NCI-H1092 (cell line): Measurements from ENCODE around the gene ATAD3C.
A peak's percentile ranks its signal among the peaks of the same experiment; 100 is the strongest.
"Not testable (repeated sequence)": the region's sequence is repeated elsewhere in the genome, so short reads cannot be mapped to it uniquely, and the experiment has no call there.

Source experiments
- DNase-seq: peaks from one replicate; lab custom pipeline; 2025; lab: John Stamatoyannopoulos, UW

ATAD3C gene

DNA sequence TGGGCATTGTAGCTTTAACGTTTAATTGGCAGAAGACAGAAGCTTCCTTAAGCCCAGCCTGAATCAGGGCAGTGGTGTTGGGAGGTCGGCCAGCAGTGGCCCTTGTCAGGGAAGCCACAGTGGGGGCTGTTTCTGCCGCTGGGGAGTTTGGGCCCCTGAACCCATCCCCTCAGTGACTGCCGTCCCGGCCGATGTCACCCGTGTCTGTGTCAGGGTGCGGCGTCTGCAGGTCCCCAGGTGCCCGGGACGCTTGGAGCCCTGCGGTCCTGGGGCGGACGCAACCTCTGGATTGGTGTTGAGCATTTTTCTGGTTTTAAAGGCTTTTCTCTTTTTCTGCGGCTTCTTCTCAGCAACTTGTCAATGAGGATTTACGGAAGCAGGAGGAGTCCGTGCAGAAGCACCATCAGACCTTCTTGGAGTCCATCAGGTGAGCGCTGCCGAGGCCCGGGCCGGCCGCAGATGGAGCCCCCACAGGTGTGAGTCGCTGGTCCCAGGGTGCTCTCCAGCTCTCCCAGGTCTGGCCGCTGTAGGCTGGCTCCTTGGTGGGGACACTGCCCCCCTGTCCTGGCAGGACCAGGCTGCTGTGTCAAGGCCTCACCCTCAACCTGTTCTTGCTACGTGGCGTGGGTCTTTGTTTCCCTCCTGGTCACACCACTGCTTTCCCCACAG is 2.3 kb downstream of the ATAD3C start:
- no peak for DNase-seq

DNA sequence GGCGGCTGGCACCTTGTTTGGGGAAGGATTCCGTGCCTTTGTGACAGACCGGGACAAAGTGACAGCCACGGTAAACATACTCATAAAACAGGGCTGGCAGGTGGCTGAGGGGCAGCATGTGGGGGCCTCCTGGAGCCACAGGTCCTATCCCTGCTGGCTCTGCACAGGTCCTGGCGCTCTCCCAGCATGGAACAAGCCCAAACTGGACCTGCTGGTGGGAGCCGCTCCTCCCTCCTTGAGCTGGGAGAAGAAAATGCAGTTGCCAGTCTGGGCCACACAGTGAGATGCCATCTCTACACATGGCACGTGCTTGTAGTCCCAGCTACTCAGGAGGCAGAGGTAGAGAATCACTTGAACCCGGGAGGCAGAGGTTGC is 2.9 kb downstream of the ATAD3C start:
- not testable (repeated sequence) for DNase-seq

DNA sequence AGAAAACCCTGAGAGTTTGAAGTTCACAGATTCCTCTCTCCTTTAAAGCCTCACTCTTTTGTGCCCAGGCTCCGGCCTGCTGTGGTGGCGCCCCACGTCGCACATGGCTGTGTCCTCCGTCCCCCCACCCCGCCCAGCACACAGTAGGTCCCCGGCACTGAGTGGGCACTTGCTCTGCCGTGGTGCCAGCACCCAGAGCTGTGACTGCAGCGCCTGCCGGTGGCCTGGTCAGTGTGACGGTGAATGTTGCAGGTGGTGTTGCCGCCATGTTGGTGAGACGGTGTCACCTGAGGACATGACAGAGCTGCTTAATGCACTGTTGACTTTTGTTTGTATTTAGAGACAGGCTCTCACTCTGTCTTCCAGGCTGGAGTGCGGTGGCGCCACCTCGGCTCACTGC is 3.4 kb downstream of the ATAD3C start:
- no peak for DNase-seq

DNA sequence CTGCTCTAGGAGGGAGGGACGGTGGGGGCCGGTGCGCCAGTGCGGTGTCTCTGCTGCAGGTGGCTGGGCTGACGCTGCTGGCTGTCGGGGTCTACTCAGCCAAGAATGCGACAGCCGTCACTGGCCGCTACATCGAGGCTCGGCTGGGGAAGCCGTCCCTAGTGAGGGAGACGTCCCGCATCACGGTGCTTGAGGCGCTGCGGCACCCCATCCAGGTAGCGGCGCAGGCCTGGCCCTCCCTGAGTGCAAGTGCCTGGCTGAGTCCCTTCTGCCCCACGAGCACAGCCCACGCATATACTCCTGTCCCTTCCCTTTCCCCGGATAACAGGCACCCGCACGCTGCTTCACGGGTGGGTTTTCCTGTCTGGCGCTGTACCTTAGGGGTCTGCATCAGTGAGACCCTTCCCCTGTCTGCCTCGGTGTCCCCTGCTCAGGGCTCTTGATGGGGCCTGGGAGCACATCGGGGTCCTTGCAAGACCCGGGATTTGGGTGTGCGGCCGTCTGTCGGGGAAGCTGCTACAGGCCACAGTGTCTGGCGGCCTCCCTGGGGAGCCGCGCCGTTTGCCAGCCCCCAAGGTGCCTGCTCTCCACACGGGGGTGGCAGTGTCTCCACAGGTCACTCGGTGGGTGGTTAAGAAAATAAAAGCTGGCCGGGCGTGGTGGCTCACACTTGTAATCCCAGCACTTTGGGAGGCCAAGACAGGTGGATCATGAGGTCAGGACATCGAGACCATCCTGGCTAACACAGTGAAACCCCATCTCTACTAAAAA is 5.0 kb downstream of the ATAD3C start:
- not testable (repeated sequence) for DNase-seq

DNA sequence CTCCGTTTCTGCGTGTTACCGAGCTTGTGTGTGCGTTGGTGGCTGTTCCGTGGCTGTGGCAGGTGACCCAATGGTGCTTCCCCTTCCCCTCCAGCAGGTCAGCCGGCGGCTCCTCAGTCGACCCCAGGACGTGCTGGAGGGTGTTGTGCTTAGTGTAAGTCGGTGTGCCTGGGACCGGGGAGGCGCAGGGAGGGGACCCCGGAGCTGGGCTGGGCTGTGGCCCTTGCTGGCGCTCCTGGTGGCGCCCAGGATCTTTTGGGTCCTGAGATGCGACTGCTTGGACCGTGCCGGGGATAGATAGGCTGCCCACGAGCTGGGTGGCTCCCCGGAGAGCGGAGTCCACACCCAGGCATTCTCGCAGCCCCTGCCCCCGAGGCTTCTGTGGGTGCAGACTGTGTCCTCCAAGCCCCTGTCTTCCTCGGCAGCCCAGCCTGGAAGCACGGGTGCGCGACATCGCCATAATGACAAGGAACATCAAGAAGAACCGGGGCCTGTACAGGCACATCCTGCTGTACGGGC is 5.9 kb downstream of the ATAD3C start:
- no peak for DNase-seq

DNA sequence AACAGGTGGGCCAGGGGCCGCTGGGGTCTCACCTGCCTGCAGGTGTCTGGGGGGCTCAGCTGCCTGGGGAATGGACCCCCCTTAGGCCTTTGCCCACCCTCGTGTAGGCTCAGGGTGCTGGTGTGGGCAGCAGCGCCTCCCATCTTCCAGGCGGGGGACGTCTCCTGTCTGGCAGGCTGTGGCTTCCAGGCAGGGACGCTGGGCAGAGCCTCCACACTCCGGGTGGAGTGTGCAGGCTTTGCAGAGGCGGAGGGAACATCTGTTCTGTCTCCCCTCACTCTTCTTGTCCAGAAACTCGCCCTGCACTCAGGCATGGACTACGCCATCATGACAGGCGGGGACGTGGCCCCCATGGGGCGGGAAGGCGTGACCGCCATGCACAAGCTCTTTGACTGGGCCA is 6.4 kb downstream of the ATAD3C start:
- not testable (repeated sequence) for DNase-seq

DNA sequence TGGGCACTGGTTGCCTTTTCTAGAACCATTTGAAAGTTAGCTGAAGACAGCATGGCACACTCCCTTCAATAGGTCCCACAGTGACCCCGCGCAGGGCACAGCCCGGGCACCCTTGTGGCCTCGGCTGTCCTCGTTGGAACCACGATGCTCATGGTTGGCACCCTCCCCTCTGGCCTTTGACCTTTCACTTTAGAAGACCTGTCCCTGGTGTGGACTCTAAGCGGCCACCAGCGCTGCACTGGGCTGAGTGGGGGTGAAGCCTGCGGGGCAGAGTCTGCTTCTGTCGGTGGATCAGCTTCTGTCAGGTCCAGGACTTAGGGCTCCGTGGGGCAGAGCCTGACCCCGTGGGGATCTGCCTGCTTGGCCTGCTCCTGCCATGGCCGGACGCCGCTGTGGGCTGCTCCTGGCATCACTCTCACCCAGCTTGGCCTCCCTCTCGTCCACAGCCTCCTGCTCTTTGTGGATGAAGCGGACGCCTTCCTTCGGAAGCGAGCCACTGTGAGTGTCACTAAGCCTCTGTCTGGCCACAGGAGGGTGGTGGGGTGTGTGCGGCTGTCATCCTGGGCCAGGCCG is 7.3 kb downstream of the ATAD3C start:
- not testable (repeated sequence) for DNase-seq

DNA sequence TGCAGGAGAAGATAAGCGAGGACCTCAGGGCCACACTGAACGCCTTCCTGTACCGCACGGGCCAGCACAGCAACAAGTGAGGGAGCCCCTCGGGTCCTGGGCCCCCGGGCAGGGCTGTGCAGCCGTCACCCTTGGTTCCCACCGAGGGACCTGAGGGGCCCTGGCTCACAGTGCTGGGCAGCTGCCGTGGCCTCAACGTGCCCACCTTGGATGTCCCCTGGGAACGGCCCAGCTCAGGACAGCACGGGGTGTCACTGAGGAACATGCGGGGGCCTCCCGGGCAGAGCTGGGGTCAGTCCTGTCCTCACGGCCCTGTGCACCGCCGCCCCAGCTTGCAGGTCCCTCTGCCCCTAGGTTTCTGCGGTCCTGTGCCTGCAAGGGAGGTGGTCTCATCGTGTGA is 9.7 kb downstream of the ATAD3C start:
- DNase-seq = not testable (repeated sequence)

DNA sequence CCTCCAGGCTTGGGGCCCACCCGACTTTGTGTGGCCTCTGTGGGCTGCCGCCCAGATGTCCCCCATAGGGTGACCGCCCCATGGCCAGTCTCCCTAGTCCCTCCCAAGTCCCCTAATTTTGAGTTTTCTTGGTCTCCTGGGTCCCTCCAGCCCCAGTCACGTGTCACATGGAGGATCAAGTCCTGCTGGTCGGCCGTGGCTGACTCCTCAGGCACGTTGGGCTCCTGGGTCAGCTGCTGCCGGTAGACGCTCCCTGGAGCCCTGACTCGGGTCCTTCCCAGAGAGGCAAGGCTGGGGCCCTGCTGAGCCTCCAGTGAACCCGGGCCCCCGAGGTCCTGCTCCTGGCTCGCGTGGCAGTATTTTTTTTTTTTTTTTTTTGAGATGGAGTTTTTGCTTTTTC is 10.2 kb downstream of the ATAD3C start:
- DNase-seq = not testable (repeated sequence)

DNA sequence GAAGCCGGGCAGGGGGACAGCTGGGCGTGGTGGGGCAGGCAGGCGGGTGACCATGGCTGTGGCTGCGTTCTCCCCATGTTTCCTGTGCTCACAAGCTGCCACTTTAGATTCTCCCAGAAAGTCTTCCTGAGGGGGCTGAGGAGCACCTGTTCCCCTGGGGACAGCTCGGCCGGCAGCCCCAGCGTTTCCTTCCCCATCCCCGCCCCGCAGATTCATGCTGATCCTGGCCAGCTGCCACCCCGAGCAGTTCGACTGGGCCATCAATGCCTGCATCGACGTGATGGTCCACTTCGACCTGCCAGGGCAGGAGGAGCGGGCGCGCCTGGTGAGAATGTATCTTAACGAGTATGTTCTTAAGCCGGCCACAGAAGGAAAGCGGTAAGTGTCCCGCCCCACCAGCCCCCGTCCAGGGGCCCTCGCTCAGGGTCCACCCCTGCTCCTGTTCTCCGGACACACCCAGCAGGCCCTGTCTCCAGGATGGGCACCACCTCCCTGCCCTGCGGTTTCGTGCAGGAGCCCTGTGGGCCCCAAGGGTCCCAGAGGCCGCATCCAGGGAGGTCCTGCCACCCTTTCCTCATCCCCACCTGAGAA is 11.1 kb downstream of the ATAD3C start:
- no peak for DNase-seq

DNA sequence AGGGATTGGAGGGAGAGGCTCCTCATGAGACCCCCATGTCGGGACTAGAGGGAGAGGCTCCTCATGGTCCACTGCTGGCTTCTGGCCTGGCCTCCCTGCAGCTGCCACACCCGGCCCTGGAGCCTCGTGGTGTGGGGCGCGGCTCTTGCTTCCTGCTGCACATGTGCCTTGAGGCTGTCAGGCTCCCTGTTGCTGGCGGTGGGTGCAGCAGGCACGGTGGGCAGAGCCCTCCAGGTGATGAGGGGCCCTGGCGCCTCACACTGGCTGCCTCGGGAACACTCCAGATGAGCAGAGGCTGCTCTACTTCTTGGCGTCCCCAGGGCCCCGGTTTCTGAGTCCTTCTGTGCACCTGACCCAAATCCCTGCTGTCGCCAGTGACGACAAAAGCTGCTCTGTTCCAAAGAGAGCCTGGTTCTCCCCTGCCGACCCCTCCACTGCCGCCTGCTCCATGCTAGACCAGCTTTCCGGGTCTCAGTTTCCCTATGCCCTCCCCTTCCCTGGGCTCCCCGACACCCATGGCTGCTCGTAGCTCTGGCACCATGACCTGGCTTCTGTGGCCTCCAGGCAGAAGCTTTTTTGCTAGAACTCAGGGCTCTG is 12.3 kb downstream of the ATAD3C start:
- no peak for DNase-seq

DNA sequence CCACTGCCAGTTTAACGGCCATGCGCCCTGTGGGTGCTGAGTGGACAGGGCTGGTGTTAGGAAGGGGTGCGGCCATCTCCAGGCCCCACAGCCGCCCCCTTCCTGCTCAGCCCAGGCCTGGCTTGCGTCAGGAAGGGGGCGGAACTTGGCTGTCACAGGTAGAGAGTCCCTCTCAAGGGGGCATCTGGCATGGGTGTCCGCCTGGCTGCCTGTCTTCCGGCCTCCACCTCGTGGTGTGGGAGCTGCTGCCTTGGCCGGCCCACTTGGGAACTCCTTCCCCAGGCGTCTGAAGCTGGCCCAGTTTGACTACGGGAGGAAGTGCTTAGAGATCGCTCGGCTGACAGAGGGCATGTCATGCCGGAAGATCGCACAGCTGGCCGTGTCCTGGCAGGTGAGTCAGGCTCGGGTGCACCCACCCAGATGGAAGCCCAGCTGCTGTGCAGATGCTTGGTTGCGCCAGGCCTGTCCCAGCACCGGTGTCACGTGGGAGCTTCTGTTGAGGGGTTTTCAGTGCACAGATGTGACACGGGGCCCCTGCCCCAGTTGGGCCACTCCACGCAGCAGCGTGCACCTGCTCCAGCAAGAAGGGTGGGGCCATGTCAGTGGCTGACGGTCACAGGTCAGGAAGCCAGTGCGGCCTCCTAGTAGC is 13.0 kb downstream of the ATAD3C start:
- DNase-seq = no peak

DNA sequence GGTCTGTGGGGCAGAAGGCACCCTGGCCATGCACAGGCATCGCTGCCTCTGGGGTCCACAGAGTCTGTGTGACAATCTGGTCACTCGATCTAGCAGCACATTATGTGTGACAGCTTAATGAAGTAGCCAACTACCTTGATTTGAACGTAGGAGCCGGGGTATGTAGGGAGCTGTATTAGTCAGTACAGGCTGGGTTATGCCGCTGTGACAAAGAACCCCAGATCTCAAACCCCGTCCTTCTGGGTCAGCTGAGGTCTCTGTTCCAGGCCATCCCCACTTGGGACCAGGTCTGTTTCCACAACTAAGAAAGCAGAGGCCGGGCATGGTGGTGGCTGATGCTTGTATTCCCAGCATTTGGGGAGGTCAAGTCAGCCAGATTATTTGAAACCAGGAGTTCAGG is 13.8 kb downstream of the ATAD3C start:
- no peak for DNase-seq

DNA sequence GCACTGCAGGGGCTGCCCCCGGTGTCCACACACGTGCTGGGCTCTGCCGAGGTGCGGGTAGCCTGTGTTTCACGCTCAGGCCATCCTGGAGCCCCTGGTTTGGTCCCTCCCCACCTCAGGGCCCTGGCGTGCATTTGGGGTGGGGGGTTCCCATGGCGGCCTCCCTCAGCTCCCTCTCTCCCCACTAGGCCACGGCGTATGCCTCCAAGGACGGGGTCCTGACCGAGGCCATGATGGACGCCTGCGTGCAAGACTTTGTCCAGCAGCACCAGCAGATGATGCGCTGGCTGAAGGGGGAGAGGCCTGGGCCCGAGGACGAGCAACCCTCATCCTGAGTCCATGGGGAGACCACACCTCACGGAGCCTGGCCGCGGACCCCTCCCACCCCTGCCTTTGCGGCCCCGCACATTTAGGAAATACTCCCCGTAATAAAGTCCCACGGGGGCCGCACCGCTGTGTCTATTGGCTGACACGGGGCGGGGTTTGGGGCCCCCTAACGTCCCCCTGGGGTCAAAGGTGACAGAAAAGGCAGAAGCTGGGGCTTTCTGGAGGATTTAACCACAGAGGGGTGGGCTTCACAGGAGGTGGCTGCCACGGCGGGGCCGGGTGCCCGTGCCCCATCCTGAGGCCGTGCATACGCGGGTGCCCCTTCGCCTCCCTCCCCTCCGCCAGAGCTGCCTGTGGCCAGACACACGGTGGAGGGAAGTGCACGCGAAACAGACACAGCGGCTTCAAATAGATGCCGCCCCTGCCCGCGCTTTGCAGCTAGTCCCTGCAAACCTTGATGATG is 18.9 kb downstream of the ATAD3C start:
- not testable (repeated sequence) for DNase-seq

DNA sequence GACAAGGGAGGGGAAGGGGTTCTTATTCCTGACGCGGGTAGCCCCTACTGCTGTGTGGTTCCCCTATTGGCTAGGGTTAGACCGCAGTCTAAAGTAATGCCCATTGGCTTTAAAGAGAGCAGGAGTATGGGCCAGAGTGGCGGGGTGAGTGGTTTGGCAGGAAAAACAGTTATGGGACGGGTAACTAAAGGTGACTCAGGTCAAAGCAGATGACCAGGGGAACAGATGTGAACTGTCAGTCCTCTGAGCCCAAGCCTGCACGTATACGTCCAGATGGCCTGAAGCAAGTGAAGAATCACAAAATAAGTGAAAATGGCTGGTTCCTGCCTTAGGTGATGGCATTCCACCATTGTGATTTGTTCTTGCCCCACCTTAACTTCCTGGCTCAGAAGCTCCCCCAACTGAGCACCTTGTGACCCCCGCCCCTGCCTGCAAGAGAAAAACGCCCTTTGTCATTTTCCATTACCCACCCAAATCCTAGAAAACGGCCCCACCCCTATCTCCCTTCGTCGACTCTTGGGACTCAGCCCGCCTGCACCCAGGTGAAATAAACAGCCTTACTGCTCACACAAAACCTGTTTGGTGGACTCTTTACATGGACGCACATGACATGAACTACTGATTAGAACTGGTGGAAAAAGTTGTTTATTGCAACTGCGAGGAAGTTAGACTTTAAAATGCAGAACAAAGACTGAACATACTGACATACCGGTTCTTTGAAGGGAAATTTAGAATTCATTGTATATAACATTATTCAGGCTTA is 21.3 kb downstream of the ATAD3C start:
- DNase-seq = no peak

DNA sequence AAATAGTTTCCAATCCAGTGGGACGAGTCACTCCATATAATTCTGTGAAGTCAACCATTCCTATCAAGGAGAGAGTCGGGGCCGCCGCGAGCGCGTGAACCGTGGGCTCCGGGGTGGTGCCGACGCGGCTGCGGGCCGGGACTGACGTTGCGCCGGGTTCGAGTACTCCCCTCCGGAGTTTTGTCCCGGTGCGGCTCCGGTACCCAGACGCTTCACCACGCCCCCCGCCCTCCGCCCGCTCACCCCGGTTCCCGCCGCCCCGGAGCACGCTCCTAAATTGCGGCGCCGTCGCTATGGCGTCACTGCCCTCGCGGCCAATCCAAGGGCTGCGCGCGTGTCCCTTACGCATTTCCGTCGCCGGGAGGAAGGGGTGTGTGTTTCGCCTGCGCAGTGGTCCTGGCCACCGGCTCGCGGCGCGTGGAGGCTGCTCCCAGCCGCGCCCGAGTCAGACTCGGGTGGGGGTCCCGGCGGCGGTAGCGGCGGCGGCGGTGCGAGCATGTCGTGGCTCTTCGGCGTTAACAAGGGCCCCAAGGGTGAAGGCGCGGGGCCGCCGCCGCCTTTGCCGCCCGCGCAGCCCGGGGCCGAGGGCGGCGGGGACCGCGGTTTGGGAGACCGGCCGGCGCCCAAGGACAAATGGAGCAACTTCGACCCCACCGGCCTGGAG is 22.0 kb downstream of the ATAD3C start, which contains the start of gene ATAD3B:
TSS of gene ATAD3B (plus strand) at position 377 of the 664 bp plus-strand sequence. CDS start at position 497, 120 bp downstream.
- peak; percentile 81 for DNase-seq

DNA sequence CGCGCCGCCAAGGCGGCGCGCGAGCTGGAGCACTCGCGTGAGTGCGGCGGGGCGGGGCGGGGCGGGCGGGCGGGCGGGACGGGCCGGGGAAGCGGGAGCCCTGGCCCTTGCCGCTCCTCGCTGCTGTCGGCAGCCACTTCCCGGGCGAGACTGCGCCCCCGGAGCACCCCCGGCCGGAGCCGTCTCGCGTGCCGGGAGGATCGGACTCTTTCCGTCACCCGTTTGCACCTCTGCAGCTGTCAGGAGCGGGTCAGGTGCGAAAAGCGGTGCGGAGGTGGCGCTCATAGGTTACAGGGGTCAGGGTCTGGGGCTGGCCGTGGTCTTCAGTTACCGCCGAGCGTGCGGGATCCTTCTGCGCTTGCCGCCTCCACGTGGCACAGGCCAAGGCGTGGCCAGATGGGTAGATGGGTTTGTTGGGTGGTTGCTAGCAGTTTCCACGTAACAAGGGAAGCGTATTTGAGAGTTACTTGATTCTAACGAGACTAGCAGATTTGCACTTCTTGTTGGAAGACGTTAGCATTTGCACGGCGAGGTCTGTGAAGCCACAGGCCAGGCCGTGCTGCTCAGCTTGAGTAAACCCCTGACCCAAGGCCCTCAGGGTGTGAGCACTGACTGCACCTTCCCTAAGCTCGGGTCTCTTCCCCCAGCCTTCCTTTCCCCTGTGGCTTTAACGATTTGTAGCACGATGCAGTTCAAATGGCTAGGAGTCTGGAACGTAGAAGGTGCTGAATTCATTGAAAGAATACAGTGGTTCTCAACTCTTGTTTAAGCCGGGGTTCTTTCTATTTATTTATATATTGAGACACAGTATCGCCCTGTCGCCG is 22.8 kb downstream of the ATAD3C start:
- DNase-seq = not testable (repeated sequence)

DNA sequence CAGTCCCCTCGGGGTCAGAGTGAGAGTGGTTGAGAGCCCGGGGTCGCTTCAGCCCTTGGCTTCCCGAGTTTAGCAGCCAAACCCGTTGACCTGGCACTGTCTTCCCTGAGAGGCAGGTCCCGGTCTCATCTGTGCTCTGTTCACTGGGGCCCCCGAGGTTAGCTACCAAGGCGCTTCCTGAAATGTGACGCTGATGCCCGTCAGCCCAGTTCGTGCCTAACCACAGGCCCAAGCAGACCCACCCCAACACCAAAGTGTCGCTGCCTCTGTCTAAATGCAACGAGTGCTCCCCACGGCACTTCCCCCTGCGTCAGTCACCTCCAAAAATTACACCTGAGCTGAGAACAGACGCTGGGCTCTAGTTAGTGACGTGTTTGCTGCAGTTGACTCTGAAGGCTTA is 26.5 kb downstream of the ATAD3C start:
- not testable (repeated sequence) for DNase-seq

DNA sequence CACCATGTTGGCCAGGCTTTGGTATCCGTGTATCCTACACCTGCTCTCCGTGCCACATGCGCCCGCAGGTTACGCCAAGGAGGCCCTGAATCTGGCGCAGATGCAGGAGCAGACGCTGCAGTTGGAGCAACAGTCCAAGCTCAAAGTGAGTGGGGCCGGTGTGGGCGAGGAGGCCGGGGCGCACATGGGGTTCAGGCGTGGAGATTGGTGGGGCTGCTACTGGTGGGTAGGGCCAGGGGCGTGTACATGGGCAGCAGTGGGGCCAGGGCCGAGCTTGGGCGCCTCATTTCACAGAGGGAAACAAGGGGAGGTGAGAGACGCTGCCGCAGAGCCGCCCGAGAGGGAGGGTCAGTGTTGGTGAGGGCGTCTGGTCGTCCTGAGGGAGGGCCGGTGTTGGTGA is 27.7 kb downstream of the ATAD3C start:
- no peak for DNase-seq
